Occipital lobe (tissue), 2 donors: Measurements from ENCODE around the gene PHACTR4. TPM values are rescaled to one million over a fixed set of nuclear protein-coding genes. Genes with fewer than 3 reads are reported as not detected.
"Not testable (repeated sequence)": the region's sequence is repeated elsewhere in the genome, so short reads cannot be mapped to it uniquely, and the experiment has no call there.

Experiments
- DNase-seq: peaks from one replicate; lab custom pipeline; 2025; lab: John Stamatoyannopoulos, UW
- total RNA-seq: library from RNA; depleted of rRNA; stranded (reverse); fragments of >200 nt; gene quantifications from one replicate; pipeline ENCODE4 v1.2.3, GENCODE V29; 2014

PHACTR4 gene
- total RNA-seq, 1 donor from 2014 or later: 9.7 TPM

DNA sequence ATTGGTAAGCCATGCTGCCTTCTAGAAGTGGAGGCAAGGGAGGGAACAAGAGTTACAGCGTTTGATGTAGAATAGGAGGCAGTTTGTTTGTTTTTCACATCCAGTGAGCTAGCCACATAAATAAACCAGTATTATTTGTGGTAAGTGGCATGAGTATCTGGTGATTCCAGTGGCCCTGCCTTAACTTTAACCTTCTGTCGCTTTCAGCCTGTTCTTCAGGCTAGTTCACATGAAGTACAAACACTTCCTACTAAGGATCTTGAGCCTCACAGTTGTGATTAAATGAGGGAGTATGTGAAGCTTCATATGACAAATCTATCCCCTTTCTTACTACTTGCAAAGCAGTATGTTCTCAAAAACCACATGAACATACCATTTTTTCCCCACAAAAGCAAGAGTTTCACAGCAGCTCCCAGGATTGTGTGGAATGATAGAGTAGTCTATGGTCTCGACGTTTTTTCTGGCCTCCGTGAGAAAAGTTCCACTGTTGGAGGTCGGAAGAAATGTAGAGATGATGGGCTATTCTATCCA, 59.5 kb downstream of the PHACTR4 start:
- no peak for DNase-seq

DNA sequence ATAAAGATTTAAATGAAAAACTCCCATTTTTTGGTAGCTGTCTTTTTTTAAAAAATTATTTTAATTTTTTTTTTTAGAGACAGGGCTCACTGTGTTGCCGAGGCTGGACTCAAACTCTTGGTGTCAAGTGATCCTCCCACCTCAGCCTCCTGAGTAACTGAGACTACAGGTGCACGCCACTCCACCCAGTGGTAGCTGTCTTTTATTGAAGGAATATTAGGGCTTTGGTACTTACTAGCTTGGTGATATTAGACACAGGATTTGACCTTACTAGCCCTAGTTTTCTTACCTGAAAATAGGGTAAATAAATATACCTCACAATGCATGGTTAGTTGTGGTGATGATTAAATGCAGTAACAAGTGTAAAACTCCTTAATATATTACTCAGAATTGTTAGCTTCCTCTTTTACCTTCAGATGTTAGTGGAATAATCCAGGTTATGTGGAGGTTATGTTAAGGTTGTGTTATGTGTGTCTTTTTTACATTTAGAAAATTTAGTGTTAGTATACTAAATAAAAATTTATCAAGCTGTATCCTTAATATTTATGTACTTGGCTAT, 66.8 kb downstream of the PHACTR4 start:
- DNase-seq: no peak

DNA sequence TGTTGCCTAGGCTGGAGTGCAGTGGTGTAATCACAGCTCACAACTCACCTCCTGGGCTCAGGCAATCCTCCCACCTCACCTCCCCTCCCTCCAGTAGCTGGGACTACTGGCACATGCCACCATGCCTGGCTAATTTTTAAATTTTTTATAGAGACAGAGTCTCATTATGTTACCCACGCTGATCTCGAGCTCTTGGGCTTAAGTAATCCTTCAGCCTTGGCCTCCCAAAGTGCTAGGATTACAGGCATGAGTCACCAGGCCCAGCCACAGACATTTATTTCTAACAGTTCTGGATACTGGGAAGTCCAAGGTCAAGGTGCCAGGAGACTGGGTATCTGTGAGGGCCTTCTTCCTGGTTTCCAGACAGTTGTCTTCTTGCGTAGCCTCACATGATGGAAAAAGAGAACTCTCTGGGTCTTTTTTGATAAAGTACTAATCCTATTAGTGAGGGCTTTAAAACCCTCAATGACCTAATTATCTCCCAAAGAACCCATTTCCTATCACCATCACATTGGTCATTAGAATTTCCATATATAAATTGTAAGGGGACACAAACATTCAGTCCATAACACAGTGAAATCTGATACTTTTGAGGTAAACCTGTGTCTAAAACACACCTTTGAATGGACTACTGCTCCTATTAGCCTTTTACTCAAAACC, 67.9 kb downstream of the PHACTR4 start:
- no peak for DNase-seq

DNA sequence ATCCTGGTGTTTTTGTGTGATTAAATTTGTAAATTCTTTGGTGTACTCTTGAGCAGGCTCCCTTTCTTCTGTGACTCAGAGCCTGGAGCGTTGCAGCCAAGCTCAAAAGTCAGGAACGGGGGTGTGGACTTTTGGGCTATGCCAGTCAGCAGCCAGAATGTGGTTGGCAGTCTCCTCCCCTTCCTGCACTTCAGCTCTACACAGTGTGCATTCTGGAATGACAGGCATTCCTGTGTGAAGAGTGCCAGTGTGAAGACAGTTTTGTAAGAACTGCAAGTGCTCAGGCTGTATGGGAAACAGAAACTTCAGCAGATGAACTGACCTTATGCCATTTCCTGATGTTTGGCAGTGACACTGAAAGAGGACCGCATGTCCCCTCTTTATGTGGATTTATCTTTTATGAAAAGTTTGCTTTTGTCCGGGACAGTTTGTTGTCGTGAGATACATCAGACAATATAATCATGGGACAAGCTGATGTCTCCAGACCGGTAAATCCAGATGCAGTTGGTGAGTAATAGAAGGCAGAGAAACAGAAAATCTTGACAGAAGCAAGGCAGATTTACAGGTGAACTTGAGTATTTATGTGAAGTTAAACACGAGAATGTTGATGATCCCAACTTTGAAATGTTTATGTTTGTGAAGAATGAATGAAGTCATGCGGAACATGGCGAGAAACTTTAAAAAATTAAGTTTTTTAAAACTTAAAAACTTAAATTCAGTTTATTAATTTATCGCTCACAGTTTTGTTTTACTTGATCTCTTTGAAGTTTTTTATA, 68.6 kb downstream of the PHACTR4 start:
- peak; percentile 36 for DNase-seq

DNA sequence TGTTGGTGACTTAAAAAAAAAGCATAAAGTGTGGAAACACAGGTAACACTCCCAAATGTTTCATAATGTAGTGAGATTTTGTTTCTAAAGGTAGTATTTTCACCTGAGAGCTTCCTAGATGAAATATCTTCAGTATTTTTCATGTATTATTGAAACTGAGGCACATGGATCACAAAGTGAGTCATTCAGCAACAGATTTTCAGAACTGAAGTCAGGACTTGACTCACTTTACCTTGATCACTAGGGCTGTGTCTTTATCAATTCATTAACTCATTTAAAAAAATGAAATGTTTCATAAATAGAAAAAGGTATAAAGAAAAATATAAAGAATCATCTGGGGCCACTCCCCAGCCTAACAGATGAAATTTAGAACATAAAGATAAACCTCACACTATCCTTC, 69.8 kb downstream of the PHACTR4 start:
- no peak for DNase-seq

DNA sequence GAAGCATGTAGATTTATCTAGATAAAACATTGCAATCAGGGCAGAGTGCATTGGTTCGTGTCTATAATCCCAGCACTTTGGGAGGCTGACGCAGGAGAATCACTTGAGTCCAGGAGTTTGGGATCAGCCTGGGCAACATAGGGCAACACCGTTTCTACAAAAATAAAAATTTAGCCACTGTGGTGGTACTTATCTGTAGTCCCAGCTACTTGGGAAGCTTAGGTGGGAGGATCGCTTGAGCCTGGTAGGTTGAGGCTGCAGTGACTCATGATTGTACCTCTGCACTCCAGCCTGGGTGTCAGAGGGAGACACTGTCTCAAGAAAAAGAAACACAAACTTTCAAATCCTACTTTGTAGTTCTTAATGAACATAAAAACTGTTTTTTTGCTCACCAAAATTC, 72.1 kb downstream of the PHACTR4 start:
- no peak for DNase-seq

DNA sequence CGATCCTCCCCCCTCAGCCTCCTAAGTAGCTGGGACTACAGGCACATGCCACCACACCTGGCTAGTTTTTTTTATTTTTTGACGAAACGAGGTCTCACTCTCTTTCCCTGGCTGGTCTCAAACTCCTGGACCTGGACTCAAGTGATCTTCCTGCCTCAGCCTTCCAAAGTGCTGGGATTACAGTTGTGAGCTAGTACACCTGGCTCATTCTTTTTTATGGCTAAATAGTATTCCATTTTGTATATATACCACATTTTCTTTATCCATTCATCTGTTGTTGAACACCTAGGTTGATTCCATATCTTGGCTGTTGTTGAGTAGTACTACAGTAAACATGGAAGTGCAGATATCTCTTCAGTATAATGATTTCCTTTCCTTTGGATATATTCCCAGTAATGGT, 74.0 kb downstream of the PHACTR4 start:
- DNase-seq: no peak

DNA sequence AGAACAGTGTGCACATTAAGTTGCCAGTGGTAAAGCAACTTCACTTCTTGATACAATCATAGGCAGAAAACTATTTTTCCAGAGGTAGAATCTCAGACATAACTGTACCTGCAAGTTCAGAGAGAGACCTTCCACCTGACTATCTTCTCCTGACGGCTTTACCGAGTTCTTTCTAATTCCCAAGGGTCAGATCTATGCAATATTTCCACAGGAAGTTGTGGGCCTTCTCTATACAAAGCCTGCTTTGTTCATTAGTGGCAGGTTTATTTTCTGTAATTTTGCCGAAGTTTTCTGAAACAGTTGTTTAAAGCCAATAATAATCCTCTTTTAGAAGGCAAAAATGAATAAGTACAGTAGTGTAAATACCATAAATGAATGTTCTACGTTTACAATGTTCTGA, 78.1 kb downstream of the PHACTR4 start:
- DNase-seq: no peak

DNA sequence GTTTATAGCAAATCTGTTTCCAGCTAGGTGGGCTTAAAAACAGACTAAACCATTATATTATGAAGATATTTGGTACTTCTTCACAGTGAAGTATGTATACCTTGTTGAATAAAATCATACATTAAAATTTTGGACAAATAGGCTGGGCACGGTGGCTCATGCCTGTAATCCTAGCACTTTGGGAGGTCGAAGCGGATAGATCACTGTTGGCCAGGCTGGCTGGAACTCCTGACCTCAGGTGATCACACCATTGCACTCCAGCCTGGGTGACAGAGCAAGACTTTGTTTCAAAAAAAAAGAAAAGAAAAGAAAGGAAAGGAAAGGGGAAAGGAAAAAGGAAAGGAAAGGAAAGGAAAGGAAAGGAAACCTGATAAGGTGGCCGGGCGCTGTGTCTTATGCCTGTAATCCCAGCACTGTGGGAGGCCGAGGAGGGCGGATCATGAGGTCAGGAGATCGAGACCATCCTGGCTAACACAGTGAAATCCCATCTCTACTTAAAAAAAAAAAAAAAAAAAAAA, 78.6 kb downstream of the PHACTR4 start:
- DNase-seq: not testable (repeated sequence)

DNA sequence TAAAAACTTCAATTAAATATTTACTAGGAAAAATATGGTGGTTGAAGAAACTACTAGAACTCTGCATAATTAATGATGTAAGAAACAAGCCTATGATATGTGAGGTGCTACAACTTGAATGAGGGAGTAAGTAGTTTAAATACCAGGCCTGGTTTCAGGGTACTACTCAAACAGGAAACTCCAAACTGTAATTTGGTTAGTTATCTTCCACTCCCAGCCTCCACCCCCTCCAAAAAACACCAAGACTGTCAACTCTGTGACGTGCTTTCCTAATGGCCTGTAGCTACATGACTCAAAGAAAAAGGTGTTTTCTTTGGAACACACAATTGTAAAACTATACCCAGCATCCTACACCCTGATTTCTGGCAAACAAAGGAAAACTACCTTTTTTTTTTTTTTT, 80.4 kb downstream of the PHACTR4 start:
- no peak for DNase-seq

DNA sequence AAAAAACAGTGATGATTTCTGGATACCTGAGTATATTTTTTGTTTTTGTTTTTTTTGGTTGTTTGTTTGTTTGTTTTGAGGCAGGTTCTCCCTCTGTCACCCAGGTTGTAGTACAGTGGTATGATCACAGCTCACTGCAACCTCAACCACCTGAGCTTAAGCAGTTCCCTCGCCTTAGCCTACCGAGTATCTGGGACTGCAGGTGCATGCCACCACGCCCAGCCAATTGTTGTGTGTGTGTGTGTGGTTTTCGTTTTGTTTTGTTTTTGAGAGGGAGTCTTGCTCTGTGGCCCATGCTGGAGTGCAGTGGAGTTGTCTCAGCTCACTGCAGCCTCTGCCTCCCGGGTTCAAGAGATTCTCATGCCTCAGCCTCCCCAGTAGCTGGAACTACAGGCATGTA, 81.0 kb downstream of the PHACTR4 start:
- DNase-seq: no peak

DNA sequence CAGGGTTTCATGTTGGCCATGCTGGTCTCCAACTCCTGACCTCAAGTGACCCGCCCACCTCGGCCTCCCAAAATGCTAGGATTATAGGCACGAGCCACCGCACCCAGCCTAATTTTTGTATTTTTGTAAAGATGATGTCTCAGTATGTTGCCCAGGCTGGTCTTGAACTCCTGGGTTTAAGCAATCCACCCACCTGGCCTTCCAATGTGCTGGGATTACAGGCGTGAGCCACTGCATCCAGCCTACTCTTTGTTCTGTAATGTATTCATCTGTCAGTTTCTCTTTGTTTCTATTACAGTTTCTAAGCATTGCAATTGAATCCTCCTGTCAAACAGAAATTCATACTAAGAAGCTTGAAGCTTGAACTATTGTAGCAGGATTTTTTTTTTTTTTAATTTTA, 81.5 kb downstream of the PHACTR4 start:
- DNase-seq: no peak

DNA sequence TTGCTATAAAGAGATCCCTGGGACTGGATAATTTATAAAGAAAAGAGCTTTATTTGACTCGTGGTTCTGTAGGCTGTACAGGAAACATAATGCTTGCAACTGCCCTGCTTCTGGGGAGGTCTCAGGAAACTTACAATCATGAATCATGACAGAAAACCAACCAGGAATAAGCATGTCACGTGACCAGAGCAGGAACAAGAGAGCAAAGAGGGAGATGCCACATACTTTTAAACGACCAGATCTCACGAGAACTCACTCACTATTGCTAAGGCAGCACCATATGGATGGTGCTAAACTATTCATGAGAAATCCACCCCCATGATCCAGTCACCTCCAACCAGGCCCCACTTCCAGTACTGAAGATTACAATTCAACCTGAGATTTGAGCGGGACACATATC, 86.5 kb downstream of the PHACTR4 start:
- DNase-seq: no peak

DNA sequence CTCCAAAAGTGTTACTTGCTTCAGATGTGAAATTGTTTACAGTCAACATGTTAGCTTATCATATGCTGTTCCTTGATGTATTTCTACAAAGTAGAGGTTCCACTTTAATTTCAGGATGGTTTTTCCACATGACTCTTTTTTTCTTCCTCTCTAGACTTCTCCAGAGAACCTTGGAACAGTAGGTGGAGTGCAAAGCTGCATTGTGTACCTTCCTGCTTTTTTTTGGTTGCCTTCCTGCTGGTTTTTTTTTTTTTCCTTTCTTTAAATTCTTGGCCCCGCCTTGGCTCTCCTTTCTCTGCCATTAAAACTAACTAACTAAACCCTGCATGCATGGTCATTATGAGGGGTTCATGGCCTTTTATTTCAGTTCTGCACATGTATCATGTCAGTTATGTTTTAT, 88.1 kb downstream of the PHACTR4 start:
- DNase-seq: no peak

DNA sequence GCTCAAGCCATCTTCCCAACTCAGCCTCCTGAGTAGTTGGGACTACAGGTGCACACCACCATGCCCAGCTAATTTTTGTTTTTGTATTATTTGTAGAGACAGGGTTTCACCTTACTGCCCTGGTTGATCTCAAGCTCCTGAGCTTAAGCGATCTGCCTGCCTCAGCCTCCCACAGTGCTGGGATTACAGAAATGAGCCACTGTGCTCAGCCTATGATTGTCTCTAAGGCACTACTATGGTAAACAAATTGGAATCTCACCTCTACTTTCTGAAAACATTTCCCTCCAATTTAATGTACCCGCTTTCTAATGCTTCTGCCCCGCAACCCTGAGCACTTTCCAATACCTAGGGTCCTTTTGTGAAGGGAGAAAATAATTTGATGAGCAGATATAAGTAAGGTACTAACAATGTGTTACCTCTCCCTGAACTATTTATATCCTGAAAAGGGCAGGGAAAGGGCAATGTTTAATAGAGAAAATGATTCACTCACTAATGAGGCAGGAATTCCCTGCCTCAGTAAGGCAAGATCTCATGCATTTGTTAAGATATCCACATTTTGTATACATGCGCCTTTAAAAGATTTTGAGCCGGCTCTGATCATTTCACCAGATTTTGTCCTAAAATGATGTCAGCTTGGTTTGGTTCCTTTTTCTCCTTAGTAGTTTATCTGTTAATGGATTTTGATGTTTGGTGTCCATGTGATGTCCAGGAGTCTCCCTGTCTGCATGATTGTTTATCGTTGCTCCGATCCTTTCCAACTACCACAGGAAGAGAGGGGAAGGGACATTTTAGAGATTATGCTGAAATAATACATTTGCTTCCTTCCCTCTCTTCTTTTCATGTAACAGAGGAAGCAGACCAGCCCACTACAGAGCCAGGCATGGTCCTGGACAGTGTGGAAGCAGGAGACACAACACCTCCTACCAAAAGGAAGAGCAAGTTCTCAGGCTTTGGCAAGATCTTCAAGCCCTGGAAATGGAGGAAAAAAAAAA, 89.0 kb downstream of the PHACTR4 start:
- no peak for DNase-seq

DNA sequence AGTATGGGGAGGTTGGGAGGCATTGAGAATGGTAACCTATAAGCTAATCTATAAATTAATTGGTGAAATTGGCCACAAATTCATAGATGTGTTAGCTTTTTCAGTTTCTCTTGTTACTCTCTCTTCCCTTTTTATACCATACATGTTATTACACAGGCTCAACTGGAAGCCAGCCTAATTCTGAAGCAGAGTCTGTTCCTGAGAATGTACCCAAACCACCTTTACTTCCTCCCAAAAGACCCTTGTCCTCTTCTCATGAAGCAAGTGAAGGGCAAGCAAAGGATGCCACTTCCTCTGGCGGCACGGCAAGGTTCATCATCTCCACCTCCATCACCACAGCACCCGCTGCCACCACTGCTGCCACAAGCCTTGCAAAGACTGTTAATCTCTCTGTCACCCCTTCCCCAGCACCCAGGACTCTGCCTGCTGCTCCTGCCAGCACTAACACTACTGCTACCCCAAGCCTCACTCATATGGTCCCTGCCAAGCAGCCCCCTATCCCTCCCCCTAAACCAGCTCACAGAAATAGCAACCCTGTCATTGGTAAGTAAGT, 96.8 kb downstream of the PHACTR4 start:
- DNase-seq: no peak

DNA sequence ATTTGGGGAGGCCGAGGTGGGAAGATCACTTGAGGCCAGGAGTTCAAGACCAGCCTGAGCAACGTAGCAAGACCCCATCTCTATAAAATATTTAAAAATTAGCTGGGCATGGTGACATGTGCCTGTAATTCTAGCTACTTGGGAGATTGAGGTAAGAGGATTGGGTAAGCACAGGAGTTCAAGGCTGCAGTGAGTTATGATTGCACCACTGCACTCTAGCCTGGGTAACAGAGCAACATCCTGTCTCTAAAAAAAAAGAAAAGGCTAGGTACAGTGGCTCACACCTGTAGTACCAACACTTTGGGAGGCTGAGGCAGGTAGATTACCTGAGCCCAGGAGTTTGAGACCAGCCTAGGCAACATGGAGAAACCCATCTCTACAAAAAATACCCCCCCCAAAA, 100.6 kb downstream of the PHACTR4 start:
- DNase-seq: no peak

DNA sequence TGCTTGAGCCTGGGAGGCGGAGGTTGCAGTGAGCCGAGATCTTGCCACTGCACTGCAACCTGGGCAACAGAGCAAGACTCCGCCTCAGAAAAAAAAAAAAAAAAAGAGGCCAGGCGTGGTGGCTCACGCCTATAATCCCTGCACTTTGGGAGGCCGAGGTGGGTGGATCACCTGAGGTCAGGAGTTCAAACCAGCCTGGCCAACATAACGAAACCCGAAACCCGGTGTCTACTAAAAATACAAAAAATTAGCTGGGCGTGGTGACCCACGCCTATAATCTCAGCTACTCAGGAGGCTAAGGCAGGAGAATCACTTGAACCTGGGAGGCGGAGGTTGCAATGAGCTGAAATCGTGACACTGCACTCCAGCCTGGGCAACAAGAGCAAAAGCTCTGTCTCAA, 110.0 kb downstream of the PHACTR4 start:
- DNase-seq: not testable (repeated sequence)

DNA sequence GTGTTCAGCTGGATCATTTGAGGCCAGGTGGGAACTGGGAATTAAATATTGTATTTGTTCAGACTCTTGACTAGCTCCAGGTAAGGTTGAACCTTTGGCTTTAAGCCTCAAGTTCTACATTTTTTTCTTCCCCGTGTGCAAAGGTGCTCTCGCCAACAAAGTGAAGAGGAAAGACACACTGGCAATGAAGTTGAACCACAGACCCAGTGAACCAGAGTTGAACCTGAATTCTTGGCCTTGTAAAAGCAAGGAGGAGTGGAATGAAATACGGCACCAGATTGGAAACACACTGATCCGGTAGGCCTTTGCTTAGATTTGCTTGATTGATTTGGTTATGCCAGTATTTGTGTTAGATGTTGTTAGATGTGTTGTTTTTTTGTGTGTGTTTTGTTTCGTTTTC, 110.8 kb downstream of the PHACTR4 start:
- DNase-seq: no peak

DNA sequence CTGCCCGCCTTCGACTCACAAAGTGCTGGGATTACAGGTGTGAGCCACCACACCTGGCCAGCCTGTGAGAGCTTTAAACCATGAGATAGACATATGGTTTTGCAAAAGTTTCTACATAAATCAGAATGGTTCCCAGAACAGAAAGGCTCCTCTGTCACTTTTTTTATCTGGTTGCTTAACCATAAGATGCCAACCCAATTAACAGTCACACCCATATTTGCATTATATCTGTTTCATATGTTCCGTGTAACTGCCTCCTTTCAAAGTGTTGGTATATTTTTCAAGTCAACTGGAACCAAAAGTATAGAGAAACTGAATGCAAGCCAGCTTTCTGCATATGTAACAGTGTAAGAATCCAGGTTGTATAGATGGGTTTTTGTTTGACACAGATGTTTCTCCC, 112.6 kb downstream of the PHACTR4 start:
- DNase-seq: no peak

DNA sequence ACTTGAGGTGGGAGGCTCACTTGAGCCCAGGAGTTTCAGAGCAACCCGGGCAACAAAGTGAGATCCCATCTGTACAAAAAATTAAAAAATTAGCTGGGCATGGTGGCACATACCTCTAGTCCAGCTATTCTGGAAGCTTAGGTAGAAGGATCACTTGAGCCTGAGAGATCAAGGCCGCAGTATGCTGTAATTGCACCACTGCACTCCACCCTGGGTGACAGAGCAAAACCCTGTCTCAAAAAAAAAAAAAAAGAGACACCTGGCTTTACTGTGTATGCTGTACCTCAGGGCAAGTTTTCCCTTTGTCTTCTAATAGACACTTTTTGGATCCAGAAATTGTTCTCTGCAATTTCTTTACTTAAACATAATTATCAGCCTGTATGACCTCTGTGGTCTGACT, 113.2 kb downstream of the PHACTR4 start:
- no peak for DNase-seq
